ENCODE results near the gene NHS.

NHS gene

DNA sequence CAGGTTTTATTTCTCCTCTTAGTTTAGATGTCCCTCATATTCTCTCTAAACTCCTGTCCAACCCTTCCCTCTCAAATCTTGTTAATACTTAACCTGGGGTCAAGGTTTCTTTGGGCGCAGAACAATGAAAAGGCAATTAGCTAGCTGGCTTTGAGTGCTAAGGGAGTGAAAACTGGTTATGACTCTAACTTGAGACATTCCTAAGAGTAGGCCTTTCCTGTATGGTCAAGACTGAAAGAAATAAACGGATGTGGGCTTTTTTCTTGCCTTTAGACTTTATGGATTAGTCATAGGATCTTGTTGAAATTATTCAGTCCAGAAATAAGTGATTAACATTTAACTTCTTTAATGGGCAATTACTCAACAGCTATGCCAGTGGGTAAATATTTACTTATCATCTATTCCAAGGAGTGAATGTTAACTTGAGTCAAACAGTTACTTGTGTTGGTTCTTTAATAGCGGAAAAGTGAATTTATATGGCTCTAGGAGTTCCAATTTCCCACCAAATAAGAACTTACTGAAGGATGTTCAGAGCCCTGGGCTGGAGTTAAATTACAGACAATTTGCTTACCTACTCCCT is 220.5 kb downstream of the NHS start:
- DNase-seq: no peak

GRCh38 chrX:17596061-17596460 is 221.1 kb downstream of the NHS start:
- DNase-seq: no peak

DNA sequence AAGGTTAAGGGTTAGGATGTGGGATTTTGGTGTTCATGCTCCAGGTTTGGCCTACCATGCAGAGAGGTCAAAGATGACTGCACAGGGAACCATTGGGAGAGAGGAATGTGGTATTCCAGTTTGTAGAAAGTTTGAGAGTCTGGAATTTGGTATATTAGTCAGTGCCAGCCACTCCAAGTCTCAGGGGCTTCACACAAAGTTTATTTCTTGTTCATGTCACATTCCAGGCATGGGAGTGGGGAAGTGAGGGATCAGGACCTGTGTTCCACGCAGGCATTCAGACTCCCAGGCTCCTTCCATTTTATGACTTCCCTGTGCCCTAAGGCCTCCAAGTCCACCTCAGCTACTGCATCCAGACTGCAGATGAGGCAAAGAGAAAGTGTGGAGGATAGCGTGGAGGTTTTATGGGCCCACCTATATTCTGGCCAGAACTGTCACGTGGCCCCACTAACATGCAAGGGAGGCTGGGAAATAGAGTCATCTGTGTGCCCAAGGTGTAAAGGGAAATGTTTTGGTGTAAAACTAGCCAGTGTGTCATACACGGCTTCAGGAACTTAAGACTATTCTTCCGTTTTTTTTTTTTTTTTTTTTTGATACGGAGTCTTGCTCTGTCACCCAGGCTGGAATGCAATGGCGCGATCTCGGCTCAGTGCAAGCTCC is 221.7 kb downstream of the NHS start:
- peak; percentile 3 for DNase-seq

- DNase-seq: no peak
These were observed 222.3 kb downstream of the NHS start for GRCh38 chrX:17597327-17597726.

DNA sequence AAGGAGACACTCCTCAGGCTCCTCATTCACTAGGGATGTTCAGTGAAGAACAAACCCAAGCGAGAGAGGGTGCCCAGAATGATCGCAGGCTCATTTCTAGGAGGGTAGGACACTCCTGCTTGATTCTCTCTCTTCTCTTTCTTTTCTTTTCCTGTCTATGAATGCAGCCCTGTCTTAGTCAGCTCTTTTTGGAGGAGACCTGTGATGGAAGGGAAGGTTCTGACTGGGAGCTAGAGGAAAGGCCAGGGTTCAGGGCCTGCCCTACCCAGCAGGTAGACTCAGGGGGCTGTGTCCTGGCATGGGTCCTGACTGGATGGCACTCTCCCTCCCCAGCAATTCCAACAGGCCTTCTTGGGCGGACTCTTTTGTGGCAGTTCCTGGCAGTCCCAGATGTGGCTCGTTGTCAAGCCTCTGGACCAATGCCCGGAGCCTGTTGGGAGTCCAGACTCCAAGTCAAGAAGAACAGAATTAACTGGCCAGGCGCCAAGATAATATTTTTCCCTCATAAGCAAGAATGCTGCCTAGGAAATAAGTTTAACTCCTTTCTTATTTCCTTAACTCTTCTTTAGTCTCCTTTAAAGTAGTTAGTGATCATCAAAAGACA is 222.9 kb downstream of the NHS start:
- no peak for DNase-seq

DNA sequence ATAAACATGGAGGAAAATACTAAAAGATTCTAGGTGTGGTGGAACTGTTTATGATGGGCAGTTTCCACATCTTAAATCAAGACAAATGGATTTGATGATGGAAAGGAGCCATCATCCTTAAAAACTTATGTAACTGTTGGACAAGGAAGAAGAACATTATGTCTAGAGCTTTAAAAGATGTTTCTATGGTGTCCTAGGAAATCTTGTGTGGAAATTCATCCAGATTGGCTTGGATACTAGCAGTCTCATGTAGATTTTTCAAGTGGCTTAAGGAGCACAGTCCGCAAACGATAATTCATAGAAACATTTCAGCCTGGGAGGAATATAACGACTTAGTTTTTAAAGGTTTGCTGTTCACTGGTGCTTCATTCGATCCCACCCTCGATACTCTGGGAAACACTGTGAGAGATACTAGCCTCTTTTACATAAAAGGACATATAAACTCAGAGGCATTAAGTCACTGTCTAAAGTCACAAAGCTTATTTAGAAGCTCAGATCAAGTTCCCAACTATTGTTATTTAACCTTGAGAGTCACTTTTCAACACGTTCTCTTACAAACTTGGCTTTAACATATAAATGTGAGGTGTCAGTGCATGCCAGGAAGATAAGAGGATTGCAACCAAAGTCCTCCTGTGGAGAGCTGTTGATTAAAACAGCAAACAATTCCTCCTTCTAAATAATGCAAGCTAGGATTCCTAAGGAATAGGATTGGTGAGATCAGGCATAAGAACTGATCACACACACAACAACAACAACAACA is 226.6 kb downstream of the NHS start:
- DNase-seq: no peak

DNA sequence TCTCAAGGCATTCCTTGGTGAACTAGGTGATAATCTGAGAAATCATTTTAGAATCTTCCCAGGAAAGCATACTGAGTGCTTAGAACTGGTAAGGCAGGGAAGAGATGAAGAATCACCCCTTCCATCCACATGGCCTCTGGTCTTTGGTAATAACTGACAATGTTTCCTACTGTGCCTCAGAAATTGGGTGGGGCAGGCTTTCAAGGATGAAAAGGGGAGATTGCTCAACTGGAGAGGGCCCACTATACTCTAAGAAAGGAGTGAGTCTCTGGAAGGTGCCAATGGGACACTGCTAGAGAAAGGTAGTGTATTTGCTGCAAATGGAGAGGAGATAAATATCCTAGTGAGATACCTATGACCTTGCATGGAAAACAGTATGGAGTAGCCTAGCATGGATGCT is 227.2 kb downstream of the NHS start:
- DNase-seq: no peak

- no peak for DNase-seq
These were observed 228.2 kb downstream of the NHS start for GRCh38 chrX:17603196-17603595.

GRCh38 chrX:17605676-17606075 is 230.7 kb downstream of the NHS start:
- DNase-seq: no peak

GRCh38 chrX:17606231-17606630 is 231.2 kb downstream of the NHS start:
- no peak for DNase-seq

GRCh38 chrX:17608888-17609287 is 233.9 kb downstream of the NHS start:
- no peak for DNase-seq

GRCh38 chrX:17610788-17611187 is 235.8 kb downstream of the NHS start:
- no peak for DNase-seq

DNA sequence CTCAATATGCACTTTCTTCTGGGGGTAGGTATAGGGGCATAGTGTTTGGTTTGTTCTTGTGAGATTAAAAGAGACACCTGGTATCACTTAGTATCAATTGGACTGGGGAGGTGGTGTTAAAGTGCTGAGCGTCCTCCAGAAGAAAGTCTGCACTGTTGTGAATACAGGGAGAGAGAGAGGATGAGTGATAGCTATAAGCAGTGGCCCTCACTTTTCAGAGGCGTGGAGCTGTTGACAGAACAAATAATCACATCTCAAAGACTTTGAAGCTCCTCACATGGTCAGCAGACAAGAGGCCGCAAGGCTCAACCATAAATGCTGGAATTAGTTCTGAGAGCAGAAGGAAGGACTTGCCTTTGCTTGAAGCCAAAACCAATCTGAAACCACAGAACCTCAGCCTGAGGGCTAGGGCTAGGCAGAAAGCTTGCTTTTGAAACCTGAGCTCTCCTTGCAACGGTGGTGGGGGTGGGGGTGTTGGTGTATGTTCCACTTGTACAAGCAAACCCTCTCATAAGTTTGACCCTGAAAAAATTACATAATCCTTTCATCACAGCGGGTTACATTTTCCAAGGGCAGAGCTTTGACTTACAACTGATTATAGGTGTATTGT is 239.1 kb downstream of the NHS start:
- no peak for DNase-seq

DNA sequence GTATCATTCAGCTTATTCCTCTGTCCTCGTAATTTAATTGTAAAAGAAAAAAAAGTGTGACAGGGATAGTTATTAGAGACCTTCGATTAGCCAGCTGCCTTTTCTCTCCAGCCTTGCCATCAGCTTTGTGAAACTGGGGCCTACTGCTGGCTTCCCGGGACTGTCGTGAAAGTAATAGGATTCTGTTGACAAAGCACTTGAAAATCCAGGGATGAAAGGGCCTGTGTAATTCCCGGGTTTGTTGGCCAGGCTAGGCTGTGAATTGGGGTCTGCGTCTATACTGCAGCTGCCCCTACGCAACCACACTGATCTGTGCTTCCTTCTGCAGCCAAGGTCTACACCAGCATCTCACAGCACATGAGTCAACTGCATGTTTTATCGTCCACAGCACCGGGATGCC is 241.9 kb downstream of the NHS start:
- DNase-seq: no peak

DNA sequence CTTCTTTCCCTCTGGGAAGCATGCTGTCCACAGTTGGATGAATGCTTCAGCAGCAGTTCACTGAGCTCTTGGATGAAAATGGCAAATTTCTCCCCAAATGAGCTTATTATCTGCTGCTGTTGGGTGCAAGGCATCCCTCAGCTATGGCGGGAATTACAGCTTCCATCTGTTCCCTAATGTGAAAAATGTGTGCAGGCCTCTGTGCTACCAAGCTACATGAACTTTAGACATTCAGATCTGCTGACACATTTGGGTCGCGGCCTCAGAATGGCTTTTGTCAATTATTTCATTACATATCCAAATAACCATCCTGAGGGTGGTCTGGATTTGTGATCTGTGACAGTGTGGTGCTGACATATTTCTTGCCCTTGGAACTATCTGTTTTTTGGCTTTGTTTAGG is 242.8 kb downstream of the NHS start:
- DNase-seq: no peak

DNA sequence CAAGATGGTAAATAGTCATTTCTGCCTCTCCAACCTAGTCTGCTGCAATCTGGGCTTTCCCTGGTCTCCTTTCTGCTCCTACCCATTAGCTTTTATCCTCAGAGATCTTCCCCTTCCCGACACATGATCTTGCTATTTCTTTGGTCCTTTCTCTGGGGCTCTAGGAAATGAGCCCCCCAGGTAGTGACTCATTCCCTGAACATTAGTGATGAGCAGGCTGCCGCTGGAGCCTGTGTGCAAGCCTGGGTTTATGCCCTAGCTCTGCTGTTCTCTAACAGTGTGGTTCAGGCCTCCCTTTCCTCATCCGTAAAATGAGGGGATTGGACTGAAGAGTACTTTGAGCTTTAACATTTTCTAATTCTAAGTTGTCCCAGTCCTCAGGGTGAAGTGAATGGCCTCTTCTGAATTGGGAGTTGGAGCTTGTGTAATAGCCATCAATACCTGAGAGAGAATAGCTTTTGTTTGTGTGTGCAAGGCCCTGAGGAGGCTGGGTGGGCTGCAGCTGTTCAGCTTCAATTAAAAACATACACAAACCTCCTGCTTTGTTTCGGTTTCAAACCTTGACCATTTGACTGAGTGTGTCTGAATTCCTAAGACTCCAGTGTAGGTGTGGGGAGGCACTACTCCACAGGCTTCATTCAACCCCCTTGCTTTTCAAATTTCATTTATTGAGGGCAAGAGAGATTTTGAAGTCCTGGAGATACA is 246.7 kb downstream of the NHS start:
- no peak for DNase-seq

DNA sequence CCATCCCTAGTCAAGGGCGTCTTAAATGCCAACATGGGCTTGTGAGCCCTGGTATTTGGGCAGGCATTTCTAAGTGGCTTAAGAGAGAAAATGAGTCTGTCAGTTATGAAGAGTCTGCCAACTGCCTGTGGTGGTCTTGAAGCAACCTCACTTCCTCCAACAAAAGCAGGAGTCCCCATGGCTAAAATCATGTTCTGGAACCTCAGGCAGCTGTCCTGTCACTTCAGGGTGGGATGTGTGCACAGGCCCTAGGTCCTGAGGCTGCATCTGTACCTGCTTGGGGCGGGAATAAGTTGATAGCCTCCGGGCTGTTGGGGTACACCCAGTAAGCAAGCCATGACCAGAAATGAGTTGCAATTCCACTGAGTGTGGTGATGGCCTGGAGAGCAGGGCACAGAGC is 247.3 kb downstream of the NHS start:
- no peak for DNase-seq

- no peak for DNase-seq
These were observed 248.8 kb downstream of the NHS start for GRCh38 chrX:17623750-17624149.

DNA sequence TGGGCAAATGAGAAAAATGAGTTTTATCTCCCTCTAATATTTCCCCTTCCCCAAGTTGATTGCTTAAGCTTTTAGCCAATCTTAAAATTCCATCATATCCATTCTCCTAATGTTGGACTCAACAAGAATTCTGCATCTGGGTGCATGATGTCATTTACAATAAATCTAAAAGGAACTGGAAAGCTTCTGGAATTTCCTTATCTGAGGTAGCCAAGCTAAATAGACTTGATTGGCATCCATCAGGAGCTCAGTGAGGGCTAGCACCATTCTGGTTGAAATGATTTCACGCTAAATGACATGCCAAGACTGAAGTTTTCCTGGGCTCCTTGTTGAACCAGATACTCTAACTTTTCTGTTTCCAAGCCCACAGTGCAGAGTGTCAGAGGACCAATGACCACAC is 252.0 kb downstream of the NHS start:
- no peak for DNase-seq

DNA sequence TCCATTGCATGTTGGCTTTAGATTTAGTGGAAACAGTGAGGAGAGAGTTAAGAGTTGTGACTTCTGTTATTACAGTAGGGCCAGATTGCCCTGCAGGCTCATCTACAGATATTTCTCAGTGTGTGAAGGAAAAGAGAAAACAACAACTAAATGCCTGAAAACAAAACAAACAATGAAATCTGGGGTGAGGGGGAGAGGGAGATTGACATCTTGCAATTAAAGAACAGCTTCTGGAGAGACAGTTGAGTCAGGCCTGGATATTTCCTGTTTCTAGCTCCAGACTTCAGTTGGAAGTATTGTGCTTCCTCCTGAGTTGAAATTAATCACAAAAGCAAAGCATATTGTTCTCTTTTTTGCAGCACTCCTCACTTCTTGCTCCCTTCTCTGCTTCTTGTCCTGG is 254.0 kb downstream of the NHS start:
- no peak for DNase-seq

GRCh38 chrX:17629519-17629918 is 254.5 kb downstream of the NHS start:
- DNase-seq: no peak

- DNase-seq: no peak
These were observed 256.6 kb downstream of the NHS start for GRCh38 chrX:17631647-17632046.

DNA sequence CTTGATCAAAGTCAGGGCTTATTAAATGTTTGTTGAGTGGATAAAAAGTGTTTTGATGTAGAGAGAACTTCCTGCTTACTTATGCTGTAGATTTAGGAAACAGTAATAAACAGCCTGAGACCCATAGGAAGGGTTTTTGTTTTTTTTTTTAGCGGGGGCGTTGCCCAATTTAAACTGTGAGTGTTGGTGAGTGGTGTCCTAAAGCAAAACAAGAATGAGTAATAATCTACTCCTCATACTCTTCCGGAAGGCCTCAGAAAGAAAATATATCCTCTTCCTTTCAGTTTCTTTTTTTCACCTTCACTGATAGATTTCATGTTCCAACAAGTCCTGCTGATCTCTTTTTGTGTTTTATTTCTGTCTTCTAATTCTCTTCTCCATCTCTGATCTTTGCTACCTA is 257.9 kb downstream of the NHS start:
- DNase-seq: no peak
